Fibroblast of skin of back (primary cell): ENCODE results near the gene GJA4. TPM values are rescaled to one million over a fixed set of nuclear protein-coding genes. Genes with fewer than 3 reads are reported as not detected.
A peak's percentile ranks its signal among the peaks of the same experiment; 100 is the strongest.

ENCODE experiments used
- DNase-seq: peaks from one replicate; pipeline ENCODE4 v3.0.0-alpha.2; 2013
- polyA plus RNA-seq, 2 experiments: library from polyadenylated mRNA; unstranded; fragments of 120-200 nt; gene quantifications; one replicate each; pipeline ENCODE4 v1.2.1, GENCODE V29; 2013; ENCODE audit not compliant: insufficient read length in 2 of 2

The GJA4 gene
- polyA plus RNA-seq (2013, experiment 1 of 2; ENCODE audit: insufficient read length): not detected
- 0.18 TPM for polyA plus RNA-seq (2013, experiment 2 of 2; ENCODE audit: insufficient read length)

DNA sequence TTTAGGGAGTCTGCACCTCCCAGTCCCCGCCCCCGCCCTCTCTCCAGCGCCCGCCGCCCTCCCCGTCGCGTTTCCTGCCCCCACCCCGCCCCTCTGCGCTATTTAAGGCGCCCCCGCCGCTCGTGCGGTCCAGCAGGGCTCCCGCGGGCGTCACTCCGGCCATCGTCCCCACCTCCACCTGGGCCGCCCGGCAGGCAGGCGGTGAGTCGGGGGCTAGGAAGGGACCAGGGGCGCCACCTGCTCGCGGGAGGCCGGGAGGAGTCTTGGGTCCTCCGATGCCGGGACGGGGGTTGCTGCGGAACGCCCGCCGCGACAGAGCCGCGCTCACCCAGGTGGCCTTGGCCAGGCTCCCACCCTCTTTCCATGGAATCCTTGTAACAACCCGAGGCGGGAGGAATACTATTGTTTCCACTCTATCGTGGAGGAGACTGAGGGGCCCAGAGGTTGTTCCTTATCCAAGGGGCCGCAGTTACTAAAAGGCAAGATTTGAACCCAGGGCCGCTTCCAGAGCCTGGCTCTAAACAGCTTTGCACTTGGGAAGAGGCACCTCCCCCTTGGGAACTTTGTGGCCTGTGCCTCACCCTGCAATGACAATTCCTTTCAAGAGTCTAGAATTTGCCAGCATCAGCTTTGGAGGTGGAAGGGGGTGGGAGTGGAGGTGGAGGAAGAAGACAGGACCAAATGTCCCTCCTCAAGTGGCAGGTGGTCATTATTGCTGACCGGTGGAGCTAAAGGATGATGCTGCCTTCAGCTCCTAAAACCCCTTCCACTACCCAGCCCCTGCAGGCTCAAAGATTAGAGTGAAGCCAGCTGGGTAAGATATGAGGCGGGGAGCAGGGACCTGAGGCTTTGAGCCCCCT, at the start of gene GJA4:
Gene GJA4, plus strand, starts transcription at position 132 of the 860 bp plus-strand sequence. CDS start 1,215 bp downstream, outside the sequence.
- DNase-seq: no peak

DNA sequence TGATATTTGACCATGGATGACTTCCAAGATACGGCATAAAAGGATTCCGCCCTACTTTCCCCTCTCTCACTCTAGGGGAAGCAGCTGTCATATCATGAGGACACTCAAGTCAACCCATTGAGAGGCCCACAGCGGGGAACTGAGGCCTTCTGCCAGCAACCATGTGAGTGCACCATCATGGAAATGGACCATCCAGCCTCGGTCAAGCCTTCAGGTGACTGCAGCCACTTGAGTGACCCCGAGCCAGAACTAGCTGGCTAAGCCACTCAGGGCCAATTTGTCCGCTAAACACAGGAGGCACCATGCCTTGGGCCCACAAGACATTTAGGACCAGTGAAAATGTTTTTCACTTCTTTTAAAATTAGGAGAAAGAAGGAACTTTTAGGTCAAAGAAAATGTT, 49.0 kb upstream of the GJA4 start:
- DNase-seq: no peak

DNA sequence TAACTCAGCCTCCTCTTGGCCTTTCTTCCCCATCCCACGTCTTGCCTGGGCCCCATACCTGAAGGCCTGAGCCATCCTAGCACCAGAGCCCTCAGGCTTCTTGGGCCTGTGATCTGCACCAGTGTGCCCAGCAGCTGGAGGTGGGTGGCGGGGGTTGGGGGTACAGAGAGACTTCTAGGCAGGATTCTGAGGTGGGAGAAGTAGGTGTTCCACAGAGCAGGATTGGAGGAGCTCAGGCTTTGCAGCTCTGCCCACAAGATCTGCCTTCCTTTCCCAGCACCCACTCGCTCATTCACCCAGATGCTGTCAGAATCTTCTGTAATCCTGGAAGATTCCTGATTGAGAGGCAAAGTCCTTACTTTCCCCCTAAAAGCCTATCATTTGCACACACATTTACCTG, 47.9 kb upstream of the GJA4 start:
- no peak for DNase-seq

DNA sequence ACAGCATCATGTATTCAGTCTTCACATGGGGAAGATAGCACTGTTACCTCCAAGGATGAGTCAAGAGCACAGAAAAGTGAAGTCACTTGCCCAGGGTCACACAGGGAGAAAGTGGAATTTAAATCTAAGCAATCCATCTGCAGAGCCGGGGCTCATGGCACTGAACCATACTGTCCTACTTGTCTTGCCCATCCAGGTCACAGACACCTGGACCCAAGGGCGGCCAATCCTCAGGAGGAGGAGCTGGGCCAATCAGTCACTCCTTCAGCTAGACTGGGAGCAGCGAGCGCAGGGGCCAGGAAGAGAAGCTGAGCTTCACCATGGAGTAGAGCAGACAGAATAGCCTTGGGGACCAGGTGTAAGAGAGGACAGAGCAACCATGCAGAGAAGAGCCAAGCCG, 47.1 kb upstream of the GJA4 start:
- no peak for DNase-seq

- DNase-seq: no peak
Observed at GRCh38 chr1:34746101-34746500, 46.7 kb upstream of the GJA4 start.

- no peak for DNase-seq
Observed at GRCh38 chr1:34746785-34747637, 45.8 kb upstream of the GJA4 start.

DNA sequence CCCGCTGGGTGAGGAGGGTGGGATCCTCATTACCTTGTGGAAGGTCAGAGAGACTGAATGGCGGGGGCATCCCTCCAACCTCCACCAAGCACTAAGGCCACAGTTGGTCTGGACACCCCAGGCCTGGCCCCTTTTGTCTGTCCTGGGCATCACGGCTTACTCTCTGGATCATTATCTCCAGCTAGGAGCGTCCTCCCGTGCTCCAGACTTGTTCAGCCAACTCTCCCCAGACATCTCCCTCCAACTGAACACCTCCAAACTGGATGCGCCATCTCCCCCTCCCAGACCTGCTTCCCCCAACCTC, 45.2 kb upstream of the GJA4 start:
- no peak for DNase-seq

- DNase-seq: no peak
Observed at GRCh38 chr1:34749992-34750391, 42.8 kb upstream of the GJA4 start.

DNA sequence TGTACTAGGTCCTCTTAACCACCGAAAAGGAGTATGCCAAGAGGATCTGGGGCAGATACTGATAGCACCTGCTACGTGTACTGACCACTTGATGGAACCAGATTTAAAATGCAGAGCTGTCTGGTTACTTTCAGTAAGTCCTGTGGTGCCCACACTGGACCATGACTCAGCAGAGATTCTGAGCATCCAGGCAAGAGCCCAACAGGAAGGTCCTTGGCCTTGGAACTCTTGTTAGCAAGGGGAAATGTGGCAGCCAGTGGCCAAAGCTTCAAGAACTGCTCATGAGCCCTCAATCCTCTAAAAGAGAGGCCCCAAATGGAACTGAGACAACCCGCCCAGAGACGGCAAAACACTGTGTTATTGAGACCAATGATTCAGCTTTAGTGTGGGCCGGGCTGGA, 42.2 kb upstream of the GJA4 start:
- no peak for DNase-seq

- DNase-seq: no peak
Observed at GRCh38 chr1:34753163-34753562, 39.6 kb upstream of the GJA4 start.

DNA sequence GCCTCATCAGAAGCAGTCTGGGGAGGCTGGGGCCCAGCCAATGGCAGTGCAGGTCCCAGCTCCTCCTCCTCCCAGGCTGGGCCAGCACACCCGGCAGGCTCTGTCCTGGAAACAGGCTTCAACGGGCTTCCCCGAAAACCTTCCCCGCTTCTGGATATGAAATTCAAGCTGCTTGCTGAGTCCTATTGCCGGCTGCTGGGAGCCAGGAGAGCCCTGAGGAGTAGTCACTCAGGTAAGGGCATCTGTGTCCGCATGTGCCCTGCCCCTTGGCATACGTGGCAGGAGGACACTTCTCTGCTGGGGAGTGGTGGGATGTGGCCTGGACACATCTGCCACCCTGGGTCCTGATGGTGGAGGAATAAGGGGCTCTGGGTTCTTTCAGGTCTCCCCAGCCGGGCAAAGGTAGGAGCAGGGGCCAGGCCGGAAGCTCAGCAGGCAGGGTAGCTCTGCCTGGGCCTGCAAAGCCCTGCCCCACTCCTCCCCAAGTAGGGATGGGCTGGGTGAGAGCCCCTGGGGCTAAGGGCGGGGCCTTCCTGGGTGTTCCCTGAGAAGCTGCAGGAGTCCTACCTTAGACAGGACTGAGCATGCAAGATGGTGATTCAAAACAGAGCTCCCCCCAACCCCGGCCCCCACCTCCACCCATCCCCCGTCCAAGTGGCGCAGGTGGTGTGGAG, 37.7 kb upstream of the GJA4 start, which contains the start of gene GJB5:
Gene GJB5, plus strand, starts transcription at position 84 of the 674 bp plus-strand sequence. CDS start 2,284 bp downstream, outside the sequence.
- no peak for DNase-seq

DNA sequence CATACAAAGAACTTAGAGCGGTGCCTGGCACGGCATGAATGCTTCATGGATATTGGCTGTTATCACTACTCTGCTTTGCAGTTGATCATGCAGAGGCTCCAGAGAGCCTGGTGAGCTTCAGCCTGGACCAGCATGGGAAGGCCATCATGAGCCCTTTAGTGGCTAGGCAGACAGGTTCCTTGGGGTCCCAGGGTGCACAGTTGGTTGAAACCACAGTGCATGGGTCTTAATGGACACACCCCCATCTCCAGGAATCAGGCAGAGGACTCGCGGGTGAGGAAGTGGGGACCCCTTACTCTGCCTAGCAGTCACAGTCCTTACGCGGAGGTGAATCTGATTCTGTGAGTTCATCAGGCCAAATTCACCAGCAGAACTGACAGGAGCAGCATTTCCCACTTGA, 36.8 kb upstream of the GJA4 start:
- DNase-seq: no peak

GRCh38 chr1:34757386-34757785, 35.4 kb upstream of the GJA4 start:
- DNase-seq: no peak

DNA sequence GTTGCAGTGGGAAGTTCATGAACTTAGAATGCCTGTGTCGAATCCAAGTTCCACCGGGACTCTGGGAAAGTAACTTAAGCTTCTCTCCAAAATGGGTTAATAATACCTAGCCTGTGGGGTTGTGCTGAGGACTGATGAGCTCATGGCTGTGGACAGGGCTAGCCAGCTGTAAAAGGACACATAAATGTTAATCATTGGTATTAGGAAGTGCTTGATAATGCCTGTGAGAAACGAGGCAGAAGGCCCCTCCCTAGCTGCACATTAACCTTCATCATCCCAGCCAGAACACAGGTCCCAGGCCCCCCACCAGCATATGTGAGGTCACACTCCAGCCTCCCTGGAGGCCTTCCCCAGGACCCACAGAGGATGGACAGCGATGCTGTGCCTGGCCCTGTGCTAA, 34.0 kb upstream of the GJA4 start:
- DNase-seq: no peak

- DNase-seq: no peak
Observed at GRCh38 chr1:34759503-34760357, 33.1 kb upstream of the GJA4 start, which contains the start of gene GJB4. Gene GJB4 (plus strand): TSS chr1:34759740. CDS start chr1:34761255, 1,515 bp downstream.

DNA sequence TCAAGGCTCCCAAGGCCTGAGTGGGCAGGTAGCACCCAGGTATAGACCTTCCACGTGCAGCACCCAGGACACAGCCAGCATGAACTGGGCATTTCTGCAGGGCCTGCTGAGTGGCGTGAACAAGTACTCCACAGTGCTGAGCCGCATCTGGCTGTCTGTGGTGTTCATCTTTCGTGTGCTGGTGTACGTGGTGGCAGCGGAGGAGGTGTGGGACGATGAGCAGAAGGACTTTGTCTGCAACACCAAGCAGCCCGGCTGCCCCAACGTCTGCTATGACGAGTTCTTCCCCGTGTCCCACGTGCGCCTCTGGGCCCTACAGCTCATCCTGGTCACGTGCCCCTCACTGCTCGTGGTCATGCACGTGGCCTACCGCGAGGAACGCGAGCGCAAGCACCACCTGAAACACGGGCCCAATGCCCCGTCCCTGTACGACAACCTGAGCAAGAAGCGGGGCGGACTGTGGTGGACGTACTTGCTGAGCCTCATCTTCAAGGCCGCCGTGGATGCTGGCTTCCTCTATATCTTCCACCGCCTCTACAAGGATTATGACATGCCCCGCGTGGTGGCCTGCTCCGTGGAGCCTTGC, 31.5 kb upstream of the GJA4 start:
- DNase-seq: no peak

GRCh38 chr1:34761776-34762307, 31.0 kb upstream of the GJA4 start:
- no peak for DNase-seq

- DNase-seq: no peak
Observed at GRCh38 chr1:34762474-34763141, 30.2 kb upstream of the GJA4 start.

DNA sequence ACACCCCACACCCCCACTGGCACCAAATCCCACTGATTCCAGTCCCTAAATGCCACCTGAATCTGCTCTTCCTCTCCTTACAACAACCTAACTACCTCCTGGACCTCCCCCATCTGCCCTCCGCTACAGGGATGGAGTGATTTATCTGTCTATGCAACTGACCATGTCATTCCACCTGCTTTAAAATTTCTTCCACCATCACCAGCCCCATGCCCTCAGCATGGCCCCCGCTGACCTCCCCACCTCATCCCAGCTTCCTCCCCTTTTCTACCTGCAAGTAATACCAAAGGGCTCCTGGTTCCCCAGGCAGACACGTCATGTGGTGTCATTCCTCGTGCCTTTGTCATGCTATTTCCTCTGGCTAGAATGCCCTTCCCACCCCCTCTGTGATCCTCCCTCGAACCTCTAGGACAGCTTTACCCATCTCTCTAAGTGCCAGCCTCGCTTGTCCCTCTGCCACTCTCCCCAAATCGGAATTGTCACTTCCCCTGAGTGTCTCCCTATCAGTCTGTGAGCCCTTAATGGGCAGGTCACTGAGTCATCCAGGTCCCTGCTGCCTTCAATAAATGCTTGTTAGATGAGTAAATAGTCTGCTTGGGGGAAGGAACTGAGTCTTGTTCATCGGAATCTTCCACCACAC, 29.5 kb upstream of the GJA4 start:
- DNase-seq: peak; percentile 39

DNA sequence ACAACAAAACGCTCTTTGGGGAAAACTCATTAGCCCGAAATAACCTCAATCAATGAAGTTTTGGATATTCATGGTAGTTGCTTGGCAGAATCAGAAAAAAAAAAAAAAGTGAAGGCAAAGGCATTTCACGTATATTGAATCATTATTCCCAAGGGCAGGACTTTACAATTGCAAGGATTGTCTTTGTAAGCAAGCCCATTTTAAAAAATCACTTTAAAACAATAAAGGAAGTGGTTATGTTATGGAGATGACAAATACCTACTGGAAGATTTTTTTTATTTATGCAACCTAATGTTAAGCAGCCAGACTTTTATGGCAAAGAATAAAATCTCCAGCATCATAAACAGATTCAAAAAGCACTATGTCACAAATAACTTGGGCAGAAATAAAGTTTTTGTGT, 23.9 kb upstream of the GJA4 start:
- peak; percentile 43 for DNase-seq
